GM12878 (cell line): ENCODE data around the gene SGF29. TPM values are rescaled to one million over a fixed set of nuclear protein-coding genes. Genes with fewer than 3 reads are reported as not detected.
"Not testable (repeated sequence)": the region's sequence is repeated elsewhere in the genome, so short reads cannot be mapped to it uniquely, and the experiment has no call there.

Experiments
- ATAC-seq: fragments of 200-7000 bp; cut with Tn5 transposase; 3 replicates; pipeline ENCODE4 v1.9.1; 2020; ENCODE audit warnings: mild to moderate bottlenecking, moderate library complexity
- BruUV-seq: library from RNA; stranded (reverse); fragments of 400-500 nt; replicated peaks from 2 replicates; lab custom pipeline; 2021; lab: Mats Ljungman, UMichigan
- CTCF ChIA-PET: fragments of 300-600 bp; sonication (Branson Sonifier 250); formaldehyde crosslinking; extraction: SDS; loops from one replicate; lab custom pipeline; 2021; ENCODE audit warnings: inconsistent platforms; lab: Yijun Ruan, JAX
- POLR2A ChIA-PET: fragments of 350-600 bp; formaldehyde crosslinking; extraction: SDS; loops from one replicate; lab custom pipeline; 2021; ENCODE audit warnings: inconsistent platforms; lab: Charles Lee
- RAD21 ChIA-PET: fragments of 300-600 bp; sonication (Branson Sonifier 250); formaldehyde crosslinking; loops from one replicate; lab custom pipeline; 2023; ENCODE audit warnings: antibody characterized with exemption; ENCODE audit not compliant: unreplicated experiment; lab: Charles Lee
- SMC1A ChIA-PET: fragments of 300-600 bp; sonication (Branson Sonifier 250); formaldehyde crosslinking; loops from one replicate; lab custom pipeline; 2023; ENCODE audit not compliant: unreplicated experiment, uncharacterized antibody; lab: Charles Lee
- DNase-seq: peaks from one replicate; pipeline ENCODE4 v3.0.0-alpha.2; 2011; ENCODE audit warnings: low read depth, low spot score
- FAIRE-seq: peaks from 3 replicates; lab custom pipeline; 2011; peaks lifted over from hg19 to GRCh38; lab: Jason Lieb, UNC
- H2AFZ ChIP-seq: 2 replicates; pipeline ENCODE4 v1.6.0; 2011; ENCODE audit warnings: low read depth, low read length, control low read depth; ENCODE audit not compliant: control insufficient read depth
- H3K27ac ChIP-seq: 2 replicates; pipeline ENCODE4 v1.5.1; 2011; ENCODE audit warnings: control low read depth; ENCODE audit not compliant: control insufficient read depth, insufficient read depth
- H3K27me3 ChIP-seq, 2 experiments: replicated peaks in 1 of 2; 2 replicates each; pipeline versions ENCODE4 v1.6.0 to v1.6.1; 2011; ENCODE audit warnings: low read length in 1 of 2; ENCODE audit not compliant: control insufficient read depth in 2 of 2, insufficient read depth in 2 of 2
- H3K36me3 ChIP-seq, 2 experiments: 2 replicates each; pipeline ENCODE4 v1.5.1; 2011; ENCODE audit warnings: low read length in 1 of 2; ENCODE audit not compliant: control insufficient read depth in 2 of 2, insufficient read depth in 2 of 2
- H3K4me1 ChIP-seq: 2 replicates; pipeline ENCODE4 v1.6.1; 2011; ENCODE audit warnings: mild to moderate bottlenecking, low read length, moderate library complexity, mixed read lengths; ENCODE audit not compliant: control insufficient read depth, insufficient read depth
- H3K4me2 ChIP-seq: 2 replicates; pipeline ENCODE4 v1.6.0; 2011; ENCODE audit warnings: control low read depth; ENCODE audit not compliant: control insufficient read depth, insufficient read depth
- H3K4me3 ChIP-seq: fragments of 200-600 bp; sonication (generic); 2 replicates; pipeline ENCODE4 v1.5.1; 2016
- H3K79me2 ChIP-seq: 2 replicates; pipeline ENCODE4 v1.6.0; 2011; ENCODE audit warnings: low read length; ENCODE audit not compliant: control insufficient read depth, insufficient read depth
- H3K9ac ChIP-seq: 2 replicates; pipeline ENCODE4 v1.8.0; 2011; ENCODE audit warnings: low read length, control low read depth, mixed read lengths; ENCODE audit not compliant: control insufficient read depth, insufficient read depth
- H3K9me3 ChIP-seq: replicated peaks from 3 replicates; pipeline ENCODE4 v1.5.1; 2011; ENCODE audit warnings: mild to moderate bottlenecking, low read length; ENCODE audit not compliant: control insufficient read depth, insufficient read depth
- H4K20me1 ChIP-seq: 2 replicates; pipeline ENCODE4 v1.6.0; 2011; ENCODE audit not compliant: control insufficient read depth, insufficient read depth
- BRCA1 ChIP-seq: IDR thresholded peaks from 2 replicates; pipeline ENCODE4 v1.6.1; 2011; ENCODE audit warnings: low read depth, low read length, improper control_type of control experiment
- HDAC6 ChIP-seq: fragments of 200-600 bp; sonication (generic); IDR thresholded peaks from one replicate; pipeline ENCODE4 v1.8.0; 2017; ENCODE audit warnings: antibody characterized with exemption; ENCODE audit not compliant: unreplicated experiment
- RUNX3 ChIP-seq: IDR thresholded peaks from 2 replicates; pipeline ENCODE4 v1.6.1; 2012; ENCODE audit warnings: low read length, inconsistent platforms
- SRF ChIP-seq, 2 experiments: IDR thresholded peaks; 2 replicates each; pipeline ENCODE4 v1.6.1; 2011; ENCODE audit warnings: low read depth in 2 of 2, low read length in 2 of 2, mild to moderate bottlenecking in 1 of 2, moderate library complexity in 1 of 2
- ZNF207 ChIP-seq: fragments of 450-650 bp; IDR thresholded peaks from 2 replicates; pipeline ENCODE4 v1.6.1; 2014; ENCODE audit warnings: antibody characterized with exemption, mild to moderate bottlenecking, borderline replicate concordance
- ZNF274 ChIP-seq: IDR thresholded peaks from one replicate; pipeline ENCODE4 v1.8.0; 2011; ENCODE audit not compliant: insufficient read length, insufficient read depth
- WGBS: methylation state at CpG from one replicate; pipeline ENCODE4 v1.1.6; 2016; ENCODE audit warnings: low lambda C conversion rate; ENCODE audit not compliant: insufficient replicate concordance, insufficient coverage; ENCODE audit errors: missing lambda C conversion rate; 5-methylcytosine and 5-hydroxymethylcytosine counted together
- in situ Hi-C: fragments of 300-500 bp; cut with MboI; formaldehyde crosslinking; loops from 9 replicates; pipeline ENCODE4 v1.14.3; 2018; ENCODE audit warnings: mixed read lengths
- intact Hi-C: fragments of 100-400 bp; cut with micrococcal nuclease; formaldehyde crosslinking; loops from one replicate; pipeline ENCODE4 v1.14.2; 2022; ENCODE audit not compliant: unreplicated experiment
- polyA plus RNA-seq, 11 experiments: library from polyadenylated mRNA; depleted of rRNA in 4 of 11; unstranded in 6 of 11; stranded (reverse) in 5 of 11; fragments of >200 nt; fragmentation: Nextera tagmentation in 4 of 11; fragmentation: Illumina TruSeq in 1 of 11; extraction: Ambion mirVana in 4 of 11; extraction: Trizol in 1 of 11; gene quantifications; 1 replicate in 1 of 11; 2 replicates in 10 of 11; pipeline versions ENCODE4 v1.2.1 to v1.2.3, GENCODE V29; 2011 to 2016; ENCODE audit warnings: inconsistent platforms in 2 of 11, missing spikeins in 2 of 11, low read depth in 1 of 11
- total RNA-seq, 4 experiments: library from RNA; depleted of rRNA in 3 of 4; stranded (reverse); fragments of >200 nt in 3 of 4; fragmentation: Illumina TruSeq in 1 of 4; extraction: Trizol in 1 of 4; gene quantifications; 2 replicates each; pipeline versions ENCODE4 v1.2.1 to v1.2.3, GENCODE V29; 2013 to 2021
- TF ChIP-seq, protein P1 (sequence below): IDR thresholded peaks from 2 replicates; pipeline ENCODE4 v1.6.1; 2012; ENCODE audit warnings: improper control_type of control experiment, low read depth, low read length; ENCODE audit not compliant: insufficient replicate concordance

SGF29 gene
- total and polyA plus RNA-seq, 10 of the 15 experiments (the other 5 are each of a cell fraction or from before 2014, with no cell fraction given), result 2.2 to 20.1 (median 12.3) TPM

- TF ChIP-seq SRF (IDR thresholded peaks at IDR 0.05; ENCODE audit: low read depth in 2 of 2, low read length in 2 of 2), result no peak
- TF ChIP-seq ZNF274, result no peak
- TF ChIP-seq RUNX3, result no peak
- no peak for TF ChIP-seq BRCA1
- TF ChIP-seq ZNF207, result no peak
- TF ChIP-seq, protein P1, sequence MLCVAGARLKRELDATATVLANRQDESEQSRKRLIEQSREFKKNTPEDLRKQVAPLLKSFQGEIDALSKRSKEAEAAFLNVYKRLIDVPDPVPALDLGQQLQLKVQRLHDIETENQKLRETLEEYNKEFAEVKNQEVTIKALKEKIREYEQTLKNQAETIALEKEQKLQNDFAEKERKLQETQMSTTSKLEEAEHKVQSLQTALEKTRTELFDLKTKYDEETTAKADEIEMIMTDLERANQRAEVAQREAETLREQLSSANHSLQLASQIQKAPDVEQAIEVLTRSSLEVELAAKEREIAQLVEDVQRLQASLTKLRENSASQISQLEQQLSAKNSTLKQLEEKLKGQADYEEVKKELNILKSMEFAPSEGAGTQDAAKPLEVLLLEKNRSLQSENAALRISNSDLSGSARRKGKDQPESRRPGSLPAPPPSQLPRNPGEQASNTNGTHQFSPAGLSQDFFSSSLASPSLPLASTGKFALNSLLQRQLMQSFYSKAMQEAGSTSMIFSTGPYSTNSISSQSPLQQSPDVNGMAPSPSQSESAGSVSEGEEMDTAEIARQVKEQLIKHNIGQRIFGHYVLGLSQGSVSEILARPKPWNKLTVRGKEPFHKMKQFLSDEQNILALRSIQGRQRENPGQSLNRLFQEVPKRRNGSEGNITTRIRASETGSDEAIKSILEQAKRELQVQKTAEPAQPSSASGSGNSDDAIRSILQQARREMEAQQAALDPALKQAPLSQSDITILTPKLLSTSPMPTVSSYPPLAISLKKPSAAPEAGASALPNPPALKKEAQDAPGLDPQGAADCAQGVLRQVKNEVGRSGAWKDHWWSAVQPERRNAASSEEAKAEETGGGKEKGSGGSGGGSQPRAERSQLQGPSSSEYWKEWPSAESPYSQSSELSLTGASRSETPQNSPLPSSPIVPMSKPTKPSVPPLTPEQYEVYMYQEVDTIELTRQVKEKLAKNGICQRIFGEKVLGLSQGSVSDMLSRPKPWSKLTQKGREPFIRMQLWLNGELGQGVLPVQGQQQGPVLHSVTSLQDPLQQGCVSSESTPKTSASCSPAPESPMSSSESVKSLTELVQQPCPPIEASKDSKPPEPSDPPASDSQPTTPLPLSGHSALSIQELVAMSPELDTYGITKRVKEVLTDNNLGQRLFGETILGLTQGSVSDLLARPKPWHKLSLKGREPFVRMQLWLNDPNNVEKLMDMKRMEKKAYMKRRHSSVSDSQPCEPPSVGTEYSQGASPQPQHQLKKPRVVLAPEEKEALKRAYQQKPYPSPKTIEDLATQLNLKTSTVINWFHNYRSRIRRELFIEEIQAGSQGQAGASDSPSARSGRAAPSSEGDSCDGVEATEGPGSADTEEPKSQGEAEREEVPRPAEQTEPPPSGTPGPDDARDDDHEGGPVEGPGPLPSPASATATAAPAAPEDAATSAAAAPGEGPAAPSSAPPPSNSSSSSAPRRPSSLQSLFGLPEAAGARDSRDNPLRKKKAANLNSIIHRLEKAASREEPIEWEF, result no peak
- TF ChIP-seq HDAC6, result no peak
Observed at GRCh38 chr16:28621481-28622155, 67.9 kb downstream of the SGF29 start (continued).

- H3K79me2 ChIP-seq, in situ Hi-C loops, RAD21 ChIA-PET, H3K36me3 ChIP-seq, H4K20me1 ChIP-seq, ATAC-seq, H3K4me1 ChIP-seq, POLR2A ChIA-PET, H3K4me2 ChIP-seq, intact Hi-C loops, FAIRE-seq, H3K27ac ChIP-seq, H3K9ac ChIP-seq, CTCF ChIA-PET, SMC1A ChIA-PET, H3K27me3 ChIP-seq, H2AFZ ChIP-seq, DNase-seq, H3K4me3 ChIP-seq, H3K9me3 ChIP-seq, BruUV-seq: not testable (repeated sequence)
- 27% methylated on average over 19 of the region's 24 CpGs for WGBS
Observed at GRCh38 chr16:28622532-28623171, 68.9 kb downstream of the SGF29 start.
